Measurements from ENCODE around the gene TPP1. TPM values are rescaled to one million over a fixed set of nuclear protein-coding genes. Genes with fewer than 3 reads are reported as not detected.

The TPP1 gene
- total RNA-seq, 1 experiment from 2014 or later, result 61.7 TPM

DNA sequence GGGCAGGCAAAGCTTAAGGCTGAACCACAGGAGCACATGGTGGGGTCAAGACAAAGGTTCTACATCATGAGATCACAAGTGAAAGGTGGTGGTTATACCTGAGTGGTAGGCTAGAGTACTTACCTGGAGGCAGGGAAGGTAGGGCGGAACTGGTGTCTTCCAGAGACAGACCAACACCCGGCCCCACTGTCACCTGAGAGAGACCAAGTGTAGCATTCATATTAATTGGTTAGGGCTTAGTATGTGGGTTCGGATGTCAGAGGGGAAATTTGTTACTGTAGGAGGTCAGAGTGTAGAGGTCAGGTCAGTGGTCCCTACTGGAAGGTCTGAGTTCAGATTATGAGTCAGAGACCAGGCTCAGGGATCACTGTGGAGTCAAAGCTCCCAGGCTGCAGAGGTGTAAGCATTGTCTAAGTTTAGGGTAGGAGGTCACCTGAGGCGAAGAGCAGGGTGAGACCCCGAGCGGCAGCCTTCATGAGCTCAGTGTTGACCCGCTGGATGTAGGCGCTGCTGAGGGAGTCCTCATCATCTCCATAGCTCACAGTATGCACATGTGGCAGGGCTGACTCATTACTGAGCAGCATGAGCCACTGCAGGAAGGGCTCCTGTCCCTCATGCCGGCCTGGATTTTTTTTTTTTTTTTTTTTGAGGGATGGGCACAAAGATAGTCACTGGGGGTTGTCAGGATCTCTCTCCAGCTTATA is 3.2 kb downstream of the TPP1 start:
- POLR2A ChIA-PET, result no interaction called here
- Mint-ChIP-seq H3K4me1 (ENCODE audit: low read depth, unreplicated experiment) (no peaks in the 10 kb centered on the region), H3K9me3 (ENCODE audit: unreplicated experiment) (no peaks in the 10 kb centered on the region), H3K27me3 (ENCODE audit: insufficient read depth, unreplicated experiment) (no peaks in the 10 kb centered on the region), H3K27ac (ENCODE audit: unreplicated experiment) (no peak overlapping the region), H3K4me3 (ENCODE audit: unreplicated experiment) (no peak overlapping the region), H3K36me3 (ENCODE audit: insufficient read depth, unreplicated experiment) (no peaks in the 10 kb centered on the region)
- no peaks in the 10 kb centered on the region for H3K27me3 ChIP-seq (replicated peaks; ENCODE audit: control insufficient read depth, insufficient read depth, low read length)
- no TSS peak for BruUV-seq (replicated peaks)
- no peak for DNase-seq
- no peak for TF ChIP-seq CTCF (IDR thresholded peaks at IDR 0.05; ENCODE audit: insufficient read depth in 1 of 2, low read depth in 1 of 2, low read length in 1 of 2, severe bottlenecking in 1 of 2, unreplicated experiment in 1 of 2)
- intact Hi-C loops (cut with micrococcal nuclease; ENCODE audit: unreplicated experiment), result loop anchor here (10.0 kb wide), 2 partner anchors 221 to 381 kb away; partner anchors contain the start of genes CNGA4, FHIP1B and SMPD1
- CTCF ChIA-PET, result no interaction called here
- H3K9me3 ChIP-seq, result no peaks in the 10 kb centered on the region
- peaks cover 9% of the 10 kb centered on the region for H3K4me1 ChIP-seq
- H3K4me3 ChIP-seq (ENCODE audit: low read depth, low read length), result no peak overlapping the region
- H3K36me3 ChIP-seq (ENCODE audit: control insufficient read depth, insufficient read depth, low read length), result 0 out of 2 replicates have a peak, but pooled peaks cover 2% of the 10 kb centered on the region

GRCh38 chr11:6615046-6615445 is 4.2 kb downstream of the TPP1 start:
- intact Hi-C loops (cut with micrococcal nuclease; ENCODE audit: unreplicated experiment), result loop anchor here (10.0 kb wide), 2 partner anchors 220 to 380 kb away; partner anchors contain the start of genes CNGA4, FHIP1B and SMPD1
- Mint-ChIP-seq H3K36me3 (ENCODE audit: insufficient read depth, unreplicated experiment) (no peaks in the 10 kb centered on the region), H3K9me3 (ENCODE audit: unreplicated experiment) (no peaks in the 10 kb centered on the region), H3K4me1 (ENCODE audit: low read depth, unreplicated experiment) (no peaks in the 10 kb centered on the region), H3K4me3 (ENCODE audit: unreplicated experiment) (no peak overlapping the region), H3K27ac (ENCODE audit: unreplicated experiment) (no peak overlapping the region), H3K27me3 (ENCODE audit: insufficient read depth, unreplicated experiment) (no peaks in the 10 kb centered on the region)
- TF ChIP-seq CTCF (IDR thresholded peaks at IDR 0.05; ENCODE audit: insufficient read depth in 1 of 2, low read depth in 1 of 2, low read length in 1 of 2, severe bottlenecking in 1 of 2, unreplicated experiment in 1 of 2), result no peak
- Histone ChIP-seq H3K4me3 (ENCODE audit: low read depth, low read length) (no peak overlapping the region), H3K36me3 (ENCODE audit: control insufficient read depth, insufficient read depth, low read length) (0 out of 2 replicates have a peak, but pooled peaks cover 3% of the 10 kb centered on the region), H3K4me1 (peaks cover 14% of the 10 kb centered on the region), H3K9me3 (no peaks in the 10 kb centered on the region), H3K27me3 (replicated peaks; ENCODE audit: control insufficient read depth, insufficient read depth, low read length) (no peaks in the 10 kb centered on the region)
- DNase-seq, result no peak
- CTCF ChIA-PET, result no interaction called here
- POLR2A ChIA-PET, result no interaction called here
- BruUV-seq (replicated peaks), result no TSS peak

DNA sequence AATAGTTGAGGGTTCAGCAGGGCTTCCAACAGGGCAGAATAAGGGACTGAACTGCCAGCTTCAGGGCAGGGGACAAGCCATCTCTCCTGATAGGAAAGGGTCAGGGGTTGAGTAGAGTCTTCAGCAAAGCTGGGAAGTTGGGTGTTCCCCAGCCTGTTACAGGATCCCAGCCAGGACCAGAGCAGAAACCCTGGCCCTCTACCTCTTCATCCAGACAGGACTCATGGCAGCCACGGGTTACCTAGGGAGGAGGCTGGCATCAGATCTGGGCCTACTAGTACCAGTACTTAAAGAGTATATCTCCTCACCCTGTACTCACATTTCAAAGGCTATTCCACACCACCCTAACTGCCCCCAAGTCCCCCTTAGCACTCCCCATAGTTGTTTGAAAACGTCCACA is 4.8 kb downstream of the TPP1 start:
- Histone ChIP-seq H3K27me3 (replicated peaks; ENCODE audit: control insufficient read depth, insufficient read depth, low read length) (no peaks in the 10 kb centered on the region), H3K36me3 (ENCODE audit: control insufficient read depth, insufficient read depth, low read length) (0 out of 2 replicates have a peak, but pooled peaks cover 3% of the 10 kb centered on the region), H3K9me3 (no peaks in the 10 kb centered on the region), H3K4me3 (ENCODE audit: low read depth, low read length) (no peak overlapping the region), H3K4me1 (peaks cover 14% of the 10 kb centered on the region)
- H3K9me3 Mint-ChIP-seq (ENCODE audit: unreplicated experiment), result no peaks in the 10 kb centered on the region
- no peaks in the 10 kb centered on the region for H3K36me3 Mint-ChIP-seq (ENCODE audit: insufficient read depth, unreplicated experiment)
- no peaks in the 10 kb centered on the region for H3K27me3 Mint-ChIP-seq (ENCODE audit: insufficient read depth, unreplicated experiment)
- POLR2A ChIA-PET, result no interaction called here
- no peak overlapping the region for H3K4me3 Mint-ChIP-seq (ENCODE audit: unreplicated experiment)
- TF ChIP-seq CTCF (IDR thresholded peaks at IDR 0.05; ENCODE audit: insufficient read depth in 1 of 2, low read depth in 1 of 2, low read length in 1 of 2, severe bottlenecking in 1 of 2, unreplicated experiment in 1 of 2), result no peak
- CTCF ChIA-PET, result no interaction called here
- intact Hi-C loops (cut with micrococcal nuclease; ENCODE audit: unreplicated experiment), result loop anchor here (10.0 kb wide), 2 partner anchors 220 to 380 kb away; partner anchors contain the start of genes CNGA4, FHIP1B and SMPD1
- BruUV-seq (replicated peaks), result no TSS peak
- H3K27ac Mint-ChIP-seq (ENCODE audit: unreplicated experiment), result no peak overlapping the region
- no peaks in the 10 kb centered on the region for H3K4me1 Mint-ChIP-seq (ENCODE audit: low read depth, unreplicated experiment)
- no peak for DNase-seq
